SK-N-SH treated with all-trans-retinoic acid at 6 μM for 48 hours (cell line): ENCODE results near the gene NHLRC2.

Source experiments
- ATAC-seq: fragments of 200-7000 bp; cut with Tn5 transposase; 3 replicates; pipeline ENCODE4 v1.9.1; 2020; ENCODE audit warnings: mild to moderate bottlenecking, moderate library complexity
- ARNTL ChIP-seq: fragments of 450-650 bp; formaldehyde crosslinking; IDR thresholded peaks from 2 replicates; pipeline ENCODE4 v1.5.0; 2020; ENCODE audit warnings: low read depth, mild to moderate bottlenecking, moderate library complexity, borderline replicate concordance
- CREB5 ChIP-seq: fragments of 250-450 bp; sonication (Bioruptor Pico); IDR thresholded peaks from 2 replicates; pipeline ENCODE4 v1.5.1; 2020; ENCODE audit warnings: low read depth, mild to moderate bottlenecking, moderate library complexity
- CSDC2 ChIP-seq: fragments of 250-450 bp; sonication (Bioruptor Pico); IDR thresholded peaks from 2 replicates; pipeline ENCODE4 v1.5.0; 2020; ENCODE audit warnings: mild to moderate bottlenecking, moderate library complexity
- ESRRG ChIP-seq: fragments of 250-450 bp; sonication (Bioruptor Pico); IDR thresholded peaks from 2 replicates; pipeline ENCODE4 v1.6.1; 2021; ENCODE audit warnings: mild to moderate bottlenecking
- GLIS3 ChIP-seq: fragments of 250-450 bp; sonication (Bioruptor Pico); IDR thresholded peaks from 2 replicates; pipeline ENCODE4 v1.5.0; 2020; ENCODE audit warnings: mild to moderate bottlenecking, moderate library complexity
- ISL1 ChIP-seq: fragments of 250-450 bp; sonication (Bioruptor Pico); IDR thresholded peaks from 2 replicates; pipeline ENCODE4 v2.1.2; 2022; ENCODE audit warnings: mild to moderate bottlenecking, moderate library complexity
- OSR1 ChIP-seq: fragments of 250-450 bp; sonication (Bioruptor Pico); IDR thresholded peaks from 2 replicates; pipeline ENCODE4 v1.8.0; 2022; ENCODE audit warnings: moderate library complexity, mild to moderate bottlenecking, inconsistent platforms
- PATZ1 ChIP-seq: fragments of 250-450 bp; sonication (Bioruptor Pico); IDR thresholded peaks from 2 replicates; pipeline ENCODE4 v1.8.0; 2020; ENCODE audit warnings: mild to moderate bottlenecking, moderate library complexity, borderline replicate concordance
- POU6F1 ChIP-seq: fragments of 250-450 bp; sonication (Bioruptor Pico); IDR thresholded peaks from 2 replicates; pipeline ENCODE4 v1.8.0; 2021; ENCODE audit warnings: low read depth, mild to moderate bottlenecking, moderate library complexity, borderline replicate concordance
- RARB ChIP-seq: fragments of 250-450 bp; sonication (Bioruptor Pico); IDR thresholded peaks from 2 replicates; pipeline ENCODE4 v1.8.0; 2021; ENCODE audit warnings: mild to moderate bottlenecking, moderate library complexity
- SNAI2 ChIP-seq: fragments of 250-450 bp; sonication (Bioruptor Pico); IDR thresholded peaks from 2 replicates; pipeline ENCODE4 v1.5.0; 2020; ENCODE audit warnings: mild to moderate bottlenecking, moderate library complexity
- TCF4 ChIP-seq: fragments of 250-450 bp; sonication (Bioruptor Pico); IDR thresholded peaks from 2 replicates; pipeline ENCODE4 v1.8.0; 2021; ENCODE audit warnings: mild to moderate bottlenecking, moderate library complexity, borderline replicate concordance
- TOX ChIP-seq: fragments of 250-450 bp; sonication (Bioruptor Pico); IDR thresholded peaks from 2 replicates; pipeline ENCODE4 v1.8.0; 2021; ENCODE audit warnings: mild to moderate bottlenecking, moderate library complexity, borderline replicate concordance
- TSHZ2 ChIP-seq: fragments of 250-450 bp; sonication (Bioruptor Pico); IDR thresholded peaks from 2 replicates; pipeline ENCODE4 v1.5.0; 2020; ENCODE audit warnings: mild to moderate bottlenecking, moderate library complexity
- ZC3H10 ChIP-seq: fragments of 250-450 bp; sonication (Bioruptor Pico); IDR thresholded peaks from 2 replicates; pipeline ENCODE4 v1.5.1; 2021; ENCODE audit warnings: mild to moderate bottlenecking, moderate library complexity
- ZFP3 ChIP-seq: fragments of 250-450 bp; sonication (Bioruptor Pico); IDR thresholded peaks from 2 replicates; pipeline ENCODE4 v1.5.0; 2020; ENCODE audit warnings: mild to moderate bottlenecking, moderate library complexity
- ZFP30 ChIP-seq: fragments of 450-650 bp; formaldehyde crosslinking; IDR thresholded peaks from 2 replicates; pipeline ENCODE4 v1.5.0; 2022; ENCODE audit warnings: mild to moderate bottlenecking, moderate library complexity
- ZNF565 ChIP-seq: fragments of 450-650 bp; formaldehyde crosslinking; conservative IDR thresholded peaks from 2 replicates; pipeline ENCODE4 v1.5.0; 2020; ENCODE audit warnings: low read depth, mild to moderate bottlenecking, moderate library complexity
- ZNF70 ChIP-seq: fragments of 450-650 bp; formaldehyde crosslinking; IDR thresholded peaks from 2 replicates; pipeline ENCODE4 v1.5.0; 2020; ENCODE audit warnings: mild to moderate bottlenecking, moderate library complexity
- ZNF8 ChIP-seq: fragments of 450-650 bp; formaldehyde crosslinking; IDR thresholded peaks from 2 replicates; pipeline ENCODE4 v1.5.0; 2020; ENCODE audit warnings: mild to moderate bottlenecking, moderate library complexity

Gene NHLRC2

GRCh38 chr10:113865901-113866300, 11.4 kb downstream of the NHLRC2 start:
- TF ChIP-seq RARB, result no peak
- no peak for TF ChIP-seq PATZ1
- TF ChIP-seq TSHZ2 (CRISPR knock-in tag), result no peak
- TF ChIP-seq ZFP30 (CRISPR knock-in tag), result no peak
- no peak for TF ChIP-seq SNAI2
- no peak for TF ChIP-seq ISL1 (CRISPR knock-in tag)
- TF ChIP-seq ZFP3 (CRISPR knock-in tag), result no peak
- no peak for TF ChIP-seq TCF4

GRCh38 chr10:113866551-113867394, 12.3 kb downstream of the NHLRC2 start:
- TF ChIP-seq CREB5 (CRISPR knock-in tag) (no peak), PATZ1 (no peak), ZC3H10 (CRISPR knock-in tag) (no peak), ESRRG (CRISPR knock-in tag) (no peak), ZNF565 (no peak), ZFP30 (CRISPR knock-in tag) (no peak), GLIS3 (no peak), ZFP3 (CRISPR knock-in tag) (no peak), ISL1 (CRISPR knock-in tag) (no peak), RARB (no peak), CSDC2 (CRISPR knock-in tag) (no peak), OSR1 (CRISPR knock-in tag) (no peak), POU6F1 (CRISPR knock-in tag) (no peak), TOX (no peak)
- no peak for ATAC-seq

More at GRCh38 chr10:113865901-113866300, 11.4 kb downstream of the NHLRC2 start:
- ATAC-seq, result no peak

- ATAC-seq, result no peak
- no peak for TF ChIP-seq OSR1 (CRISPR knock-in tag)
- TF ChIP-seq TOX, result no peak
- no peak for TF ChIP-seq ARNTL (CRISPR knock-in tag)
- no peak for TF ChIP-seq TCF4
- TF ChIP-seq ZNF8 (CRISPR knock-in tag), result no peak
- TF ChIP-seq ZNF70 (CRISPR knock-in tag), result no peak
Measured at GRCh38 chr10:113867904-113868303, 13.4 kb downstream of the NHLRC2 start.
